Measurements from ENCODE around the gene OXCT1.

OXCT1 gene

DNA sequence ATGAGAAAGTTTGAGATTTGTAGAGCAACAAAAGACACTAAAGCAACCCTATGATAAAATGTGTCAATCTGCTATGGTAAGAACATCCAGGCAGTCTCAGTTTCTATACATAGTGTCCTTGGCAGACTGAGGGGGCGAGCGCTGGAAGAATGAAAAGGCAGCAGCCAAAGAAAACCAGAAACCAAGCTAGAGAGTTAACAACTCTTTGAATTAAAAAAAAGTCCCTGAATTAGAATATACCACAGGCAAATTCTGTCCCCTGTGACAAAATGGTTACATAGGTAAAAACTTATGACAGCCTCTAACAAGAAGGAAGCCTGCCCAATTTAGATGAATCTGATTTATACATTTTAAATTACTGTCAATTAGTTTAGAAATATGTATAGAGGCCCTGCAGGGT lies 106.7 kb downstream of the OXCT1 start:
- CTCF ChIA-PET, result no interaction called here
- Histone ChIP-seq H3K4me1 (ENCODE audit: control insufficient read depth, insufficient read depth, low read length) (no peaks in the 10 kb centered on the region), H3K36me3 (ENCODE audit: control insufficient read depth in 2 of 2, insufficient read depth in 1 of 2, low read length in 2 of 2) (no peaks in the 10 kb centered on the region), H3K27ac (ENCODE audit: extremely low read depth, low read depth, low read length) (no peak overlapping the region), H3K9me3 (ENCODE audit: control insufficient read depth, insufficient read depth, low read depth, low read length) (no peaks in the 10 kb centered on the region), H3K4me3 (ENCODE audit: low read depth, low read length) (no peak overlapping the region)
- POLR2A ChIA-PET, result interaction anchor here (1.2 kb wide), 1 partner anchor 29 kb away, joined by 4 read pairs; no protein-coding TSS in a partner anchor
- TF ChIP-seq ZNF544 (tag by site-specific recombination; IDR thresholded peaks at IDR 0.05) (no peak), ZNF791 (tag by site-specific recombination; IDR thresholded peaks at IDR 0.05) (no peak), IKZF3 (tag by site-specific recombination; IDR thresholded peaks at IDR 0.05) (no peak), ZNF404 (tag by site-specific recombination; IDR thresholded peaks at IDR 0.05) (no peak), KLF1 (tag by site-specific recombination; IDR thresholded peaks at IDR 0.05) (no peak), ZNF48 (tag by site-specific recombination; IDR thresholded peaks at IDR 0.05) (no peak)

DNA sequence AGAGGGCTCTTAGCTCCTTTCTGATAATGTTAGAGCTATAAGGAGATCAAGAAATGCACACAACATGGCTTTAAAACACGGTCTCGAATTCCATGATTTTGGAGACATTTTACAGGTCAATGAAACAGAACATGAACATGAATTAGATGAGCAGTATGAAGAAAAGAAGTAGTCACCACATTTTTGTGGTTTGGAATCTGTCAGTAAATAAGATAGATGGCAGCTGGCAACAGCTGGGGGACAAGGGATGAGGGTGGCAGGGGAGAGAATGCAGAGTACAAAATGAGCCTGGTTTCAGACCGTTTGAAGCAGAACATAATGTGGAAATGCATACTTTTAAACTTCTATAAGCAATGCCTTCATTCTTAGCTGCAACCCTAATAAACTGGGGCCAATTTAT lies 107.1 kb downstream of the OXCT1 start:
- CTCF ChIA-PET, result no interaction called here
- no peaks in the 10 kb centered on the region for H3K9me3 ChIP-seq (ENCODE audit: control insufficient read depth, insufficient read depth, low read depth, low read length)
- TF ChIP-seq ZNF561 (tag by site-specific recombination; IDR thresholded peaks at IDR 0.05; ENCODE audit: borderline replicate concordance), result no peak
- peak; percentile 62; the same call in 1 of the 2 replicates for TF ChIP-seq MEIS1 (CRISPR knock-in tag; IDR thresholded peaks at IDR 0.05; ENCODE audit: borderline replicate concordance)
- TF ChIP-seq ZNF510 (tag by site-specific recombination; IDR thresholded peaks at IDR 0.05; ENCODE audit: insufficient replicate concordance), result no peak
- TF ChIP-seq SALL2 (tag by site-specific recombination; IDR thresholded peaks at IDR 0.05; ENCODE audit: borderline replicate concordance), result no peak
- H3K27ac ChIP-seq (ENCODE audit: extremely low read depth, low read depth, low read length), result no peak overlapping the region
- POLR2A ChIA-PET, result interaction anchor here (1.2 kb wide), 1 partner anchor 29 kb away, joined by 4 read pairs; no protein-coding TSS in a partner anchor
- H3K4me1 ChIP-seq (ENCODE audit: control insufficient read depth, insufficient read depth, low read length), result no peaks in the 10 kb centered on the region
- H3K36me3 ChIP-seq (ENCODE audit: control insufficient read depth in 2 of 2, insufficient read depth in 1 of 2, low read length in 2 of 2), result no peaks in the 10 kb centered on the region
- H3K4me3 ChIP-seq (ENCODE audit: low read depth, low read length), result no peak overlapping the region

GRCh38 chr5:41762426-41762825 lies 107.8 kb downstream of the OXCT1 start:
- TF ChIP-seq ZNF426 (tag by site-specific recombination; IDR thresholded peaks at IDR 0.05) (no peak), ZNF488 (tag by site-specific recombination; IDR thresholded peaks at IDR 0.05) (no peak)
- TF ChIP-seq, protein P1, sequence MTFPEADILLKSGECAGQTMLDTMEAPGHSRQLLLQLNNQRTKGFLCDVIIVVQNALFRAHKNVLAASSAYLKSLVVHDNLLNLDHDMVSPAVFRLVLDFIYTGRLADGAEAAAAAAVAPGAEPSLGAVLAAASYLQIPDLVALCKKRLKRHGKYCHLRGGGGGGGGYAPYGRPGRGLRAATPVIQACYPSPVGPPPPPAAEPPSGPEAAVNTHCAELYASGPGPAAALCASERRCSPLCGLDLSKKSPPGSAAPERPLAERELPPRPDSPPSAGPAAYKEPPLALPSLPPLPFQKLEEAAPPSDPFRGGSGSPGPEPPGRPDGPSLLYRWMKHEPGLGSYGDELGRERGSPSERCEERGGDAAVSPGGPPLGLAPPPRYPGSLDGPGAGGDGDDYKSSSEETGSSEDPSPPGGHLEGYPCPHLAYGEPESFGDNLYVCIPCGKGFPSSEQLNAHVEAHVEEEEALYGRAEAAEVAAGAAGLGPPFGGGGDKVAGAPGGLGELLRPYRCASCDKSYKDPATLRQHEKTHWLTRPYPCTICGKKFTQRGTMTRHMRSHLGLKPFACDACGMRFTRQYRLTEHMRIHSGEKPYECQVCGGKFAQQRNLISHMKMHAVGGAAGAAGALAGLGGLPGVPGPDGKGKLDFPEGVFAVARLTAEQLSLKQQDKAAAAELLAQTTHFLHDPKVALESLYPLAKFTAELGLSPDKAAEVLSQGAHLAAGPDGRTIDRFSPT (tag by site-specific recombination; IDR thresholded peaks at IDR 0.05), result no peak
- Histone ChIP-seq H3K27ac (ENCODE audit: extremely low read depth, low read depth, low read length) (no peak overlapping the region), H3K4me3 (ENCODE audit: low read depth, low read length) (no peak overlapping the region), H3K36me3 (ENCODE audit: control insufficient read depth in 2 of 2, insufficient read depth in 1 of 2, low read length in 2 of 2) (no peaks in the 10 kb centered on the region), H3K9me3 (ENCODE audit: control insufficient read depth, insufficient read depth, low read depth, low read length) (no peaks in the 10 kb centered on the region), H3K4me1 (ENCODE audit: control insufficient read depth, insufficient read depth, low read length) (no peaks in the 10 kb centered on the region)
- CTCF ChIA-PET, result no interaction called here
- POLR2A ChIA-PET, result interaction anchor here (1.2 kb wide), 1 partner anchor 30 kb away, joined by 4 read pairs; no protein-coding TSS in a partner anchor

- no peak overlapping the region for H3K4me3 ChIP-seq (ENCODE audit: low read depth, low read length)
- H3K4me1 ChIP-seq (ENCODE audit: control insufficient read depth, insufficient read depth, low read length), result no peaks in the 10 kb centered on the region
- ChIA-PET CTCF (interaction anchor here (0.7 kb wide), 1 partner anchor 33 kb away, joined by 5 read pairs; no protein-coding TSS in a partner anchor), POLR2A (no interaction called here)
- no peak overlapping the region for H3K27ac ChIP-seq (ENCODE audit: extremely low read depth, low read depth, low read length)
- H3K36me3 ChIP-seq (ENCODE audit: control insufficient read depth in 2 of 2, insufficient read depth in 1 of 2, low read length in 2 of 2), result no peaks in the 10 kb centered on the region
- H3K9me3 ChIP-seq (ENCODE audit: control insufficient read depth, insufficient read depth, low read depth, low read length), result no peaks in the 10 kb centered on the region
- TF ChIP-seq, protein P2, sequence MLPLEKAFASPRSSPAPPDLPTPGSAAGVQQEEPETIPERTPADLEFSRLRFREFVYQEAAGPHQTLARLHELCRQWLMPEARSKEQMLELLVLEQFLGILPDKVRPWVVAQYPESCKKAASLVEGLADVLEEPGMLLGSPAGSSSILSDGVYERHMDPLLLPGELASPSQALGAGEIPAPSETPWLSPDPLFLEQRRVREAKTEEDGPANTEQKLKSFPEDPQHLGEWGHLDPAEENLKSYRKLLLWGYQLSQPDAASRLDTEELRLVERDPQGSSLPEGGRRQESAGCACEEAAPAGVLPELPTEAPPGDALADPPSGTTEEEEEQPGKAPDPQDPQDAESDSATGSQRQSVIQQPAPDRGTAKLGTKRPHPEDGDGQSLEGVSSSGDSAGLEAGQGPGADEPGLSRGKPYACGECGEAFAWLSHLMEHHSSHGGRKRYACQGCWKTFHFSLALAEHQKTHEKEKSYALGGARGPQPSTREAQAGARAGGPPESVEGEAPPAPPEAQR (tag by site-specific recombination; IDR thresholded peaks at IDR 0.05), result no peak
- TF ChIP-seq ZNF416 (tag by site-specific recombination; IDR thresholded peaks at IDR 0.05) (no peak), ZNF214 (tag by site-specific recombination; IDR thresholded peaks at IDR 0.05; ENCODE audit: borderline replicate concordance) (no peak), ZNF350 (tag by site-specific recombination; IDR thresholded peaks at IDR 0.05) (no peak), ZBTB44 (tag by site-specific recombination; IDR thresholded peaks at IDR 0.05) (no peak), ZNF146 (tag by site-specific recombination; IDR thresholded peaks at IDR 0.05) (no peak), KLF1 (tag by site-specific recombination; IDR thresholded peaks at IDR 0.05) (no peak), ZNF501 (tag by site-specific recombination; IDR thresholded peaks at IDR 0.05) (no peak), ZNF202 (tag by site-specific recombination; IDR thresholded peaks at IDR 0.05; ENCODE audit: borderline replicate concordance) (no peak)
These were observed 108.6 kb downstream of the OXCT1 start for GRCh38 chr5:41761663-41762062.

All from HEK293 (cell line).